ENCODE measurements around the gene CADM1.
A peak's percentile ranks its signal among the peaks of the same experiment; 100 is the strongest.

CADM1 gene

GRCh38 chr11:115133475-115134209, 370.6 kb downstream of the CADM1 start:
- no peak for DNase-seq

- DNase-seq, result peak; percentile 56
Observed at GRCh38 chr11:115132436-115133228, 371.6 kb downstream of the CADM1 start.

GRCh38 chr11:115129473-115130289, 374.5 kb downstream of the CADM1 start:
- no peak for DNase-seq

- DNase-seq, result no peak
Observed at GRCh38 chr11:115128226-115128625, 376.0 kb downstream of the CADM1 start.

GRCh38 chr11:115127790-115128189, 376.4 kb downstream of the CADM1 start:
- no peak for DNase-seq

- no peak for DNase-seq
Observed at GRCh38 chr11:115126515-115127208, 377.6 kb downstream of the CADM1 start.

- no peak for DNase-seq
Observed at GRCh38 chr11:115126092-115126491, 378.1 kb downstream of the CADM1 start.

GRCh38 chr11:115124786-115125185, 379.4 kb downstream of the CADM1 start:
- DNase-seq, result peak; percentile 44

GRCh38 chr11:115123641-115124040, 380.6 kb downstream of the CADM1 start:
- DNase-seq, result peak; percentile 37

- DNase-seq, result no peak
Observed at GRCh38 chr11:115122274-115122673, 381.9 kb downstream of the CADM1 start.
